Measurements from ENCODE around the gene GTF2IRD1.
"Not testable (repeated sequence)": the region's sequence is repeated elsewhere in the genome, so short reads cannot be mapped to it uniquely, and the experiment has no call there.

GTF2IRD1 gene

DNA sequence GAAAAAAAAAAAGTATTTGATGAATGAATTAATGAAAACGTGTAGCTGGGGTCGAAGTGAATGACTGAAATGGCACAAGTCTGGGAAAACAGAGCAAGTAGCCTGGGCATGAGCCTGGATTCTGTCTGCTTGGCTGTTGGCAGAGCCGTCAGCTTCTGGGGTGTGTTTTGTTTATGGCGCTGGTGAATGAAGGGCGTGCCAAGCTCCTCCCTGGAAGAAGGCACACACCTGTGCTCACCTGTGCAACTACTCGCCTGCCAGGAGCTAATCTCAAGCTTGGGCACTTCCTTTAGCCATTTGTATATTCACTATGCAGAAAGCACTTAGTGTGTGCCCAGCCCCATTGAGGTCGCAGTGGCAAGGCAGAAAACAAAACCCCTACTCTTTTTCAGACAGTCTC lies 74.1 kb downstream of the GTF2IRD1 start:
- no peak overlapping the region for H3K4me3 ChIP-seq (replicated peaks; ENCODE audit: low read depth, low read length)
- TF ChIP-seq, protein P1, sequence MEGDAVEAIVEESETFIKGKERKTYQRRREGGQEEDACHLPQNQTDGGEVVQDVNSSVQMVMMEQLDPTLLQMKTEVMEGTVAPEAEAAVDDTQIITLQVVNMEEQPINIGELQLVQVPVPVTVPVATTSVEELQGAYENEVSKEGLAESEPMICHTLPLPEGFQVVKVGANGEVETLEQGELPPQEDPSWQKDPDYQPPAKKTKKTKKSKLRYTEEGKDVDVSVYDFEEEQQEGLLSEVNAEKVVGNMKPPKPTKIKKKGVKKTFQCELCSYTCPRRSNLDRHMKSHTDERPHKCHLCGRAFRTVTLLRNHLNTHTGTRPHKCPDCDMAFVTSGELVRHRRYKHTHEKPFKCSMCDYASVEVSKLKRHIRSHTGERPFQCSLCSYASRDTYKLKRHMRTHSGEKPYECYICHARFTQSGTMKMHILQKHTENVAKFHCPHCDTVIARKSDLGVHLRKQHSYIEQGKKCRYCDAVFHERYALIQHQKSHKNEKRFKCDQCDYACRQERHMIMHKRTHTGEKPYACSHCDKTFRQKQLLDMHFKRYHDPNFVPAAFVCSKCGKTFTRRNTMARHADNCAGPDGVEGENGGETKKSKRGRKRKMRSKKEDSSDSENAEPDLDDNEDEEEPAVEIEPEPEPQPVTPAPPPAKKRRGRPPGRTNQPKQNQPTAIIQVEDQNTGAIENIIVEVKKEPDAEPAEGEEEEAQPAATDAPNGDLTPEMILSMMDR (IDR thresholded peaks at IDR 0.05; ENCODE audit: low read depth, low read length, missing control alignments) = no peak
- DNase-seq (ENCODE audit: extremely low read depth, low read depth) = no peak

DNA sequence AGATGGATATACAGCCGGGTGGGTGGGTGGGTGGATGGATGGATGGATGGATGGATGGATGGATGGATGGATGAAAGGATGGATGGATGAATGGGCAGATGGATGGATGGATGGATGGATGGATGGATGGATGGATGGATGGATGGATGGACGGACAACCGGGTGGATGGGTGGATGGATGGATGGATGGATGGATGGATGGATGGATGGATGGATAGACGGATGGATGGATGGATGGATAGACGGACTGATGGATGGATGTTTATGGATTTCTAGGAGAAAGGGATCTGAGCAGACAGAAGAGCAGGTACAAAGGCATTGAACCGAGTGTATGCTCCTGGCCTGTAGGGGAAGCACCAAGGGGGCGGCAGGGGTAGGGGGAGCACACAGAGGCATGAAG lies 75.1 kb downstream of the GTF2IRD1 start:
- DNase-seq (ENCODE audit: extremely low read depth, low read depth) = not testable (repeated sequence)

DNA sequence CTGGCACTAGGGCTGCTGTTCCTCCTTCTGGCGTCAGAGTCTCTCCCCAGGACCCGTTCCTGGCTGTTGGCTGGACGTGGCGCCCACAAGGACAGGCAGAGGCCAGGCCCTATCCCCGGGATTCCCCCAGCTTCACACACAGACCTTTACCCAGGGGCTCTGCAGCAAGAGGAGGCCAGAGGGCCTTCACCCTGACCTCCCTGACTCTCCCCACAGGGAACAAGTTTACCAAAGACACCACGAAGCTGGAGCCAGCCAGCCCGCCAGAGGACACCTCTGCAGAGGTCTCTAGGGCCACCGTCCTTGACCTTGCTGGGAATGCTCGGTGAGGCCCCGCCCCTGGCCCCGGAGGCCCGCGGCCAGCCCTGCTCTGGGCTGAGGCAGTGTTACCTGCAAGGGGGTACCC lies 82.2 kb downstream of the GTF2IRD1 start:
- TF ChIP-seq, protein P1 (IDR thresholded peaks at IDR 0.05; ENCODE audit: low read depth, low read length, missing control alignments) = no peak
- DNase-seq (ENCODE audit: extremely low read depth, low read depth) = no peak
- H3K4me3 ChIP-seq (replicated peaks; ENCODE audit: low read depth, low read length) = no peak overlapping the region

More for the DNA sequence above, 75.1 kb downstream of the GTF2IRD1 start:
- H3K4me3 ChIP-seq (replicated peaks; ENCODE audit: low read depth, low read length) = not testable (repeated sequence)

DNA sequence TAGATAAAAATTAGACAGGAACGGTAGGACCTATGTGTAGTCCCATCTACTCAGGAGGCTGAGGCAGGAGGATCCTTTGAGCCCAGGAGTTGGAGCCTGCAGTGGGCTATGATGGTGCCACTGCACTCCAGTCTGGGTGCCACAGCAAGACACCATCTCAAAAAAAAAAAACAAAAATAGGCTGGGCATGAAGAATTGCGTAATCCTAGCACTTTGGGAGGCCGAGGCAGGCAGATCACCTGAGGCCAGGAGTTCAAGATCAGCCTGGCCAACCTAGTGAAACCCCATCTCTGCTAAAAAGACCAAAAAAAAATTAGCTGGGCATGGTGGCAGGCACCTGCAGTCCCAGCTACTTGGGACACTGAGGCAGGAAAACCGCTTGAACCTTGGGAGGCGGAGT lies 88.2 kb downstream of the GTF2IRD1 start:
- not testable (repeated sequence) for H3K4me3 ChIP-seq (replicated peaks; ENCODE audit: low read depth, low read length); DNase-seq (ENCODE audit: extremely low read depth, low read depth)

DNA sequence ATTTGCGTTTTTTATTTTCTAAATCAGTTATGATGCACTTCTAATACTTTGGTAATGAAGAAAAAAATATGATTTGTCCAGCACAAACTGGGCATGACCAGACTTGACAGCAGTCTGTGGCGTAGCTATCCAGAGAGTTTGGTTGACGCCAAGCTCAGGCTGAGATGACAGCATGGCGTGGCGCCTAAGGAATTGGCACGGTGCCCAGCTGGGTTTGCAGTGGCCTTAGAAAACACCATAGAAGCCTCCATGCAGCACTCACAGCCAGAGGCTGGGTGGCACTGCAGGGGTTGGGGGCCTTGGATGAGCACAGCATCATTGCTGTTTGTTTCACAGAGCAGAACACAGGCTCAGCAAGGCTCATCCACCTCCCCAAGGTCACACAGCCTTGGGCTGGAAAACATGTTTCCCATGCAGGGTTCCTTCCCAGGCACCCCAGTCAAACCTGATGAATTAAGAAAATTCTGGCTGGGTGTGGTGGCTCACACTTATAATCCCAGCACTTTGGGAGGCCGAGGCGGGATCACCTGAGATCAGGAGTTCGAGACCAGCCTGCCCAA lies 88.9 kb downstream of the GTF2IRD1 start:
- TF ChIP-seq, protein P1 (IDR thresholded peaks at IDR 0.05; ENCODE audit: low read depth, low read length, missing control alignments) = no peak
- no peak overlapping the region for H3K4me3 ChIP-seq (replicated peaks; ENCODE audit: low read depth, low read length)
- DNase-seq (ENCODE audit: extremely low read depth, low read depth) = no peak

DNA sequence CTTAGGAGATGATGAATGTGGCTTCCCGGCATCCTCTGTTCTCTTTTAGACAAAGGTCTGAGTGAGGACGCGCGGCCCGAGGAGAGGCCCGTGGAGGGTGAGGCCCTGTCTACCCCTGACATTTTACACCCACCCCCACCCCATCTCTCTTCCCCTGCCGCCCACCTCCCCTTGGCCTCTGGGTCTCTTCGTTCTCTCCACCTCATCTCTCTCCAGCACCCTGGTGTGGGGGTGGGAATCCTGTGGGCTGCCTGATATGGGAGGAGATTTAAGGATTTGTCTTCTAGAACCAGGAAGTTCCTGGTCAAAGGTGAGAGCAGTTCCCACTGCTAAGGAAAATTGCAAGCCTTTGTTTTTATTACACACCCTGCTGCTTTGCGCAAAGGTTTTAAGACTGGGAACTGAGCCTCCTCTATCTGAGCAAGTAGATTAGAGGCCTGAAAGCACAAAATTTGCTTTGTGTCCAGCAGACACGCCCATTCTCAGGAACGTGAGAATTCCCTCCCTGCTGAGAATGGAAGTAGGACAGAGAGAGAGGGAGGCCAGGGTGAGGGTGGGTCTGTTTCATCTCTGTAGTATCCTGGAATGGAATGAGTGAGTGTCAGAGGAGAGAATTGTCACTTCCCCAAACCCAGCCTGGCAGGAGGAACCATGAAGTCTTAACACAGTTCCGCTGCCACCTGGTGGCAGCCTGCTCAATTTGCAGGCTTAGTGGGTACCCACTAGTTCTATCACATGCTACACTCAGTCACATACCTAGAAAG lies 91.2 kb downstream of the GTF2IRD1 start:
- TF ChIP-seq, protein P1 (IDR thresholded peaks at IDR 0.05; ENCODE audit: low read depth, low read length, missing control alignments) = peak; percentile 74
- peak; percentile 16 for DNase-seq (ENCODE audit: extremely low read depth, low read depth)
- H3K4me3 ChIP-seq (replicated peaks; ENCODE audit: low read depth, low read length) = no peak overlapping the region

DNA sequence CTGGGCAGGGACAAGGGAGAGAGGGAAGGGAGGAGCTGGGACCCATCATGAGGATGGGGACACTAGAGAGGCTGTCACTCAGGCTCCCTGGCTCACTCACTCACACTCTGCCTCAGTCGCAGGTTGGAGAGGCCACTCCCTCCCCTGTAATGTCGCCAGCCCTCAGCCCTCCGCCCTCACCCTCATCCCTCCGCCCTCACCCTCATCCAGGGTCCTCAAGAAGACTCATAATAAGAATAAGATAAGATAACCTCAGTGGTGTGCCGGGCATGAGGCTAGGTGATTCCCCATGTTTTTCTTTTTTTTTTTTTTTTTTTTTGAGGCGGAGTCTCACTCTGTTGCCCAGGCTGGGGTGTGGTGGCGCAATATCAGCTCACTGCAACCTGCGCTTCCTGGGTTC lies 92.2 kb downstream of the GTF2IRD1 start:
- TF ChIP-seq, protein P1 (IDR thresholded peaks at IDR 0.05; ENCODE audit: low read depth, low read length, missing control alignments) = no peak
- no peak overlapping the region for H3K4me3 ChIP-seq (replicated peaks; ENCODE audit: low read depth, low read length)
- DNase-seq (ENCODE audit: extremely low read depth, low read depth) = no peak

DNA sequence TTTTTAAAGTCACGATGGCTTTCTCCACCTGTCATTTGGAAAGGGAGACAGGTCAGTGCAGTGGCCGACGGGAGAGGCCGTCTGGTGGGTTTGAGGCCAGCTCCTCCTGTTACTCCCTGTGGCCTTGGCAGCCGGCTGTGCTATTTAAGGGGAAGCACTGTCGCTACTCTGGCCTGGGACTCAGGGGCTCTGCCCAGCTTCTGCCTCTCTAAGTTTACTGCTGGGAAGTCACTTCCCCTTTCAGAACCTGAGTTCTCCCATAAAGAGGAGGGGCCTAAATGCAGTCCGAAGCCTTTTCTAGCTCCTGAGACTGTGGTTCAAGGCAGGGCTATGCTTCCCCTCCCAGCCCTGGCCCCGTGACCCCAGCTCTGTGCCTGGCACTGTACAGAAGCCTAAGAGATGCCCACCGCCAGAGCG lies 99.9 kb downstream of the GTF2IRD1 start:
- DNase-seq (ENCODE audit: extremely low read depth, low read depth); H3K4me3 ChIP-seq (replicated peaks; ENCODE audit: low read depth, low read length): not testable (repeated sequence)
